Measurements from ENCODE around the gene SEMA3B.
A peak's percentile ranks its signal among the peaks of the same experiment; 100 is the strongest.

SEMA3B gene

GRCh38 chr3:50245251-50245745 is 23.6 kb upstream of the SEMA3B start:
- no peaks in the 10 kb centered on the region for H3K27me3 ChIP-seq (ENCODE audit: low read depth, low read length)
- H3K9me3 ChIP-seq (ENCODE audit: insufficient read depth, low read length) = no peaks in the 10 kb centered on the region
- TF ChIP-seq EZH2phosphoT487 (IDR thresholded peaks at IDR 0.05; ENCODE audit: low read depth) = no peak
- no peak for TF ChIP-seq CTCF (IDR thresholded peaks at IDR 0.05; ENCODE audit: low read depth, low read length)
- H3K4me3 ChIP-seq (ENCODE audit: low read length) = peak overlapping the region; percentile 77
- H4K20me1 ChIP-seq (ENCODE audit: insufficient read depth, low read length) = peaks cover 64% of the 10 kb centered on the region
- peaks cover 92% of the 10 kb centered on the region for H3K79me2 ChIP-seq (ENCODE audit: low read length)
- no peak overlapping the region for H2AFZ ChIP-seq (ENCODE audit: low read depth, low read length)
- peak overlapping the region; percentile 89 for H3K4me2 ChIP-seq (ENCODE audit: low read length)
- peak overlapping the region; percentile 69 for H3K9ac ChIP-seq (ENCODE audit: low read length)
- H3K36me3 ChIP-seq (replicated peaks; ENCODE audit: low read depth, low read length) = peaks cover 22% of the 10 kb centered on the region
- peaks cover 51% of the 10 kb centered on the region for H3K4me1 ChIP-seq (ENCODE audit: low read length)
- H3K27ac ChIP-seq (ENCODE audit: low read length) = peak overlapping the region; percentile 63

GRCh38 chr3:50245831-50246516 is 23.0 kb upstream of the SEMA3B start:
- peak overlapping the region; percentile 77 for H3K4me3 ChIP-seq (ENCODE audit: low read length)
- H4K20me1 ChIP-seq (ENCODE audit: insufficient read depth, low read length) = peaks cover 65% of the 10 kb centered on the region
- peaks cover 92% of the 10 kb centered on the region for H3K79me2 ChIP-seq (ENCODE audit: low read length)
- H2AFZ ChIP-seq (ENCODE audit: low read depth, low read length) = no peak overlapping the region
- peak overlapping the region; percentile 89 for H3K4me2 ChIP-seq (ENCODE audit: low read length)
- peak overlapping the region; percentile 63 for H3K27ac ChIP-seq (ENCODE audit: low read length)
- H3K4me1 ChIP-seq (ENCODE audit: low read length) = peaks cover 47% of the 10 kb centered on the region
- peak overlapping the region; percentile 69 for H3K9ac ChIP-seq (ENCODE audit: low read length)
- H3K27me3 ChIP-seq (ENCODE audit: low read depth, low read length) = no peaks in the 10 kb centered on the region
- H3K9me3 ChIP-seq (ENCODE audit: insufficient read depth, low read length) = no peaks in the 10 kb centered on the region
- peaks cover 22% of the 10 kb centered on the region for H3K36me3 ChIP-seq (replicated peaks; ENCODE audit: low read depth, low read length)
- TF ChIP-seq CTCF (IDR thresholded peaks at IDR 0.05; ENCODE audit: low read depth, low read length) = peak; percentile 99
- TF ChIP-seq EZH2phosphoT487 (IDR thresholded peaks at IDR 0.05; ENCODE audit: low read depth) = no peak

GRCh38 chr3:50246517-50246954 is 22.4 kb upstream of the SEMA3B start:
- H3K4me3 ChIP-seq (ENCODE audit: low read length) = peak overlapping the region; percentile 77
- H3K9me3 ChIP-seq (ENCODE audit: insufficient read depth, low read length) = no peaks in the 10 kb centered on the region
- no peak overlapping the region for H2AFZ ChIP-seq (ENCODE audit: low read depth, low read length)
- H3K27me3 ChIP-seq (ENCODE audit: low read depth, low read length) = no peaks in the 10 kb centered on the region
- H3K36me3 ChIP-seq (replicated peaks; ENCODE audit: low read depth, low read length) = peaks cover 26% of the 10 kb centered on the region
- H3K79me2 ChIP-seq (ENCODE audit: low read length) = peaks cover 92% of the 10 kb centered on the region
- H3K27ac ChIP-seq (ENCODE audit: low read length) = peak overlapping the region; percentile 63
- H3K4me2 ChIP-seq (ENCODE audit: low read length) = peak overlapping the region; percentile 89
- H4K20me1 ChIP-seq (ENCODE audit: insufficient read depth, low read length) = peaks cover 65% of the 10 kb centered on the region
- peaks cover 41% of the 10 kb centered on the region for H3K4me1 ChIP-seq (ENCODE audit: low read length)
- peak overlapping the region; percentile 69; the same call in 1 of the 2 replicates for H3K9ac ChIP-seq (ENCODE audit: low read length)
- TF ChIP-seq CTCF (IDR thresholded peaks at IDR 0.05; ENCODE audit: low read depth, low read length) (0 out of 2 replicates have a peak, but pooled peaks have one; percentile 14), EZH2phosphoT487 (IDR thresholded peaks at IDR 0.05; ENCODE audit: low read depth) (no peak)

- no peak overlapping the region for H3K27ac ChIP-seq (ENCODE audit: low read length)
- peaks cover 74% of the 10 kb centered on the region for H3K79me2 ChIP-seq (ENCODE audit: low read length)
- no peak overlapping the region for H3K4me2 ChIP-seq (ENCODE audit: low read length)
- no peak for TF ChIP-seq CTCF (IDR thresholded peaks at IDR 0.05; ENCODE audit: low read depth, low read length)
- H2AFZ ChIP-seq (ENCODE audit: low read depth, low read length) = no peak overlapping the region
- H3K4me1 ChIP-seq (ENCODE audit: low read length) = peaks cover 23% of the 10 kb centered on the region
- no peak overlapping the region for H3K9ac ChIP-seq (ENCODE audit: low read length)
- H3K4me3 ChIP-seq (ENCODE audit: low read length) = no peak overlapping the region
- peaks cover 69% of the 10 kb centered on the region for H4K20me1 ChIP-seq (ENCODE audit: insufficient read depth, low read length)
- H3K36me3 ChIP-seq (replicated peaks; ENCODE audit: low read depth, low read length) = peaks cover 41% of the 10 kb centered on the region
- no peaks in the 10 kb centered on the region for H3K9me3 ChIP-seq (ENCODE audit: insufficient read depth, low read length)
- no peaks in the 10 kb centered on the region for H3K27me3 ChIP-seq (ENCODE audit: low read depth, low read length)
These were observed 20.6 kb upstream of the SEMA3B start for GRCh38 chr3:50248387-50248786.
